GM21737 (cell line): ENCODE results near the gene COL6A3.

Source experiments
- ATAC-seq: cut with Tn5 transposase; IDR thresholded peaks from one replicate; pipeline ENCODE4 v1.9.1; 2021; ENCODE audit warnings: mild to moderate bottlenecking, moderate library complexity; ENCODE audit not compliant: unreplicated experiment

Gene COL6A3

DNA sequence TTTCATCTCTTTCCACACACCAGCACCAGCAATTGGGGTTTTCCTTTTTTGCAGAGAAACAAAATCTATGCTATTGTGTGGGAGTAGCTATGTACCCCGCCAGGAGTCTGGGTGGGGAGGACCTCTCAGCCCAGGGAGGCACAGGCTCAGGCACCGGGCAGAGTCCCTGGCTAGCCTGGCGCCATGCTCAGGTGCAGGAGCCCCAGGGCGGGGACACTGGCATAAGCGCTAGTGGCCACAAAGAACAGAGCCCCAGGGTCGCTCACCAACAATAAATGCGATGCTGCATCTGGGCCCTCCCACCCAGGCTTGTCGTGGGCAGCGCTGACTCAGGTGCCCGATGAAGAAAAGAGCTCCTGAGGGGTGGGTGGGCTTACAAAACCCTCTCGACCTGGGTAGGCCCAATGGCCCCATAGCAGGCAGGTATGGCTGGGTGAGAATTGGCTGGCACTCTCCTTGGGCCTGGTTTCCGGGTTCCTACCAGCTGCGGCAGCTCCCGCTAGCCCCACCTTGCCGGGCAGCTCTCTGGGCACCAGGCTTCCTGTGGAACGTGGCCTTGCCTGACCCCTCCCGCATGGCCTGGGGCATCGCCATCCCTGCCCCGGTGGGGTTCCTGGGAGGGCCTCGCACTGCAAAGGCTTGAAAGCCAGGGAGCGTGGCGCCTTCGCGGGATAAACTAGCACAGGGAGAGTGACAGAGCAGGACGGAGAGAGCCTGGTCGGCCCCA lies 31.8 kb upstream of the COL6A3 start:
- ATAC-seq: no peak

- no peak for ATAC-seq
Measured at GRCh38 chr2:237444071-237444470, 30.1 kb upstream of the COL6A3 start.

DNA sequence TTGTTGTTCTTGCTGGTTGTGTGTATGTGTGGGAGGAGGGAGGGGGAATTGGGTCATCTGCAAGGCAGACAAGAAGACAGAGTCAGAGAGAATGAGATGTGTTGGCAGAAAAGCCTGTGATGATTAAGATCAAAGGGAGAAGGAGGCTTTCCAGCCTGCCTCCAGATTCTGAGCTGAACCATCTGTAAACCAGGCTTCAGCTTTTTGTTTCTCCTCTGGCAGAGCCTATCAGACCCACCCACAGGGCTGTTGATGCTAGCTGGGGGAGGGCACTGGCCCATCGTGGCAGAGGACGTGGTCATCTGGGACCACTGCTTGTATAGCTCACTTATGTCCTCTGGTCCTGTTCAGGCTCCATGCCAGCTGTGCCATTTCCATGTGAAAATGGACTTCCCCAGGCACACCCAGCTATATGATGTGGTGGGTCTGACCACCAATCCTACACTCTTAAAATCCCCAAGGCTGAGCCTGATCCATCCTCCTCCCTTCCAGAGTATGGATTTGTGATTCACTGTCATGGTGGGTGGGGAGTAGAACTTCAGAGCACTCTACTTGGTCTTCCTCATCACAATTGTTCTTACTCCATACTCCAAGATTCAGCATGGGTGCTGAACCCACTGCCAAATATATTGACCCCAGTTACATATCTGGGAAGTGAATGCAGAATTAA lies 27.8 kb upstream of the COL6A3 start:
- ATAC-seq: no peak

DNA sequence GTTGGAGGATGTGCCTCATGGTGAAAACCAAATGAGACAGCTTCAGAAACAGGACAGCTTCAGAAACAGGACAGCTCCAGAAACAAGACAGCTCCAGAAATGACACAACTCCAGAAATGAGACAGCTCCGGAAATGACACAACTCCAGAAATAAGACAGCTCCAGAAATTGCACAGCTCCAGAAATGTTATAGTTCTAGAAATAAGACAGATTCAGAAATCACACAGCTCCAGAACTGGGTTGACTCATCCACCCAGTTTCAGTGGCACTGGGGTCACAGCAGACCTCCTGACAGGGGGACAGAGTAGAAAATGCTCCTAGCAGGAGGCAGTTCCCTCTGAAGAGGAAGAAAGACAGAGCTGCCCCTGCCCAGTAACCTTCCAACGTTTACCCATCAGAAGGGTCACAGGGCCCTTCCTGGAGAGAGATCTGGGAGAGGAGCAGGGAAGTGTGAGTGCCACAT lies 26.9 kb upstream of the COL6A3 start:
- no peak for ATAC-seq

GRCh38 chr2:237438080-237438940 lies 24.3 kb upstream of the COL6A3 start:
- no peak for ATAC-seq

- no peak for ATAC-seq
Measured at GRCh38 chr2:237437566-237437965, 23.6 kb upstream of the COL6A3 start.

- ATAC-seq: no peak
Measured at GRCh38 chr2:237435844-237436587, 22.1 kb upstream of the COL6A3 start.

DNA sequence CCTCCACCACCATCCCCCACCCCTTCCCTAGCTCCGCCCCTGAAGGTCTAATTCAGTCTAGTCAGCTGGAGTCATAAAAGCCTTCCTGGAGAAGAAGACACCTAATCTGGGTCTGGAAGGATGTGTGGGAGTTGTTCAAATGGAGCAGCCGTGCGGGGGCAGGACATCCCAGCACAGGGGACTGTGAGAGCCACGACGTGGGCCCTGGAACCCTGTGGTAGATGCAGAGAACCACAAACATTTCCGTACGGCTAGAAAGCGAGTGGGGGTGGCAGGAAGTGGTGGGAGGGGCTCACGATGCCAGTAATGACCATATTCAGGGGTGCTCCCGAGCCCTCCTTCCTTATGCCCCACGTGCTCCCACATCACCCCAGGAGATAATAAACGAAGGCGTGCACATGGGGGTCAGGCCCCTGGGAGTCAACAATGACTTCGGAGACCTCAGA lies 20.9 kb upstream of the COL6A3 start:
- ATAC-seq: peak; percentile 65

DNA sequence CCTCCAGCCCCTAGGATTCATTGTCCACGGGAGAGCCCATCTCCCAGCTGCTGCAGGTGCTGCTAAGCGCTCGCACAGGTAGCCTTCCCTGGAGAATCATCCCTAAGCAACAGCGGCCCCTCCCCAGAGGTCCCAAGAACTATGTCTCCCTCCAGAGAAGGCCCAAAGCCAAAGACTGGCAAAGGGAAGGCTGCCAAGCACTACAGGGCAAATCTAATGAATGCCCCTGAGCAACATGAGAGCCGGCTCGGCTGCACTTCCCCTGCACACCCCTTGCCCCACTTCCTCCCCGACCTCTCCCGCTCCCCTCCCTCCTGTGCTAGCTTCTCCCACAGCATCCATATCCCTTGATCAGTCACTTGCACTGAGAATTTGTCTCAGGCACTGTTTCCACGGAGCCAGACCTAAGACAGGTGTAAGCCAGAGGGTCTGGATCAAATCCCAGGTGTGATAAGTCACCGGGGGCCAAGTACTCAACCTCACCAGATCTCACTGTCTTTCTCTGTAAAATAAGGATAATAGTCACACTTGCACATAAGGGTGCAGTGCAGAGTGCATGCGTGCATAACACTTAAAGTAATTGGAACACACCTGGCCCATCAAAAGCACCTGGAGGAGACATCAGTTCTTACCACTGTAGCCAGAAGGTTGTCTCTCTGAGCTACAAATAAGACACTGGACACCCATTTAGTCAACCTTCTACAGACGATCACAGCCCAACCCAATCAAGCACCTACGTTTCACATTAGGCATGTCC lies 20.1 kb upstream of the COL6A3 start:
- ATAC-seq: no peak

DNA sequence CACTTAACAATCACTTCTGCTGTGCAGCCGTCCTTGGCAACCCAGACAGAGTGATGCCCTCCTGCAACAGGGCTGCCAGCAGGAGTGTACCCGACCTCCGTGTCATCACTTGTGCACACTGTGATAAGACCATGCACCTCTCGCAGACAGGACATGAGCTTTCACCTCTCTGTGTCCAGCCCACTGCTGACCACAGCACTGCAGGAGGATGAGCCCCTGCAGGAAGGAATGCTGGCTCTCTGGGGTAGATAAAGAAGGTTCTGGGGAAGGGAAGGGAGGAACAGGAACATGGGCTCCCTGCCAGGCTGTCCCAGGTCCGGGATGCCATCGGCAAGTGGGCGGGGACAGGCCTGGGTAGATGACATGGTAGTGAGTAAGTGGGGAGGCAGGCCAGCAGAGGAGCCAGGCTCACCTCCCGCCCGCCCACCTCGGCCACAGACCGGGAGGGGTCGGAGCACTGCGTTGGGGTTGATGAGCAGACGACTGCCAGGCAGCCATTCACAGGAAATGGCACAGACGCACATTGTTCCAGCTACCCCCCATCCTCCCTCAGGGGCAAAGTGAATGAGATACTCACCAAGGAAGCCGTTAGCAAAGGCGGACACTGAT lies 18.6 kb upstream of the COL6A3 start:
- no peak for ATAC-seq

DNA sequence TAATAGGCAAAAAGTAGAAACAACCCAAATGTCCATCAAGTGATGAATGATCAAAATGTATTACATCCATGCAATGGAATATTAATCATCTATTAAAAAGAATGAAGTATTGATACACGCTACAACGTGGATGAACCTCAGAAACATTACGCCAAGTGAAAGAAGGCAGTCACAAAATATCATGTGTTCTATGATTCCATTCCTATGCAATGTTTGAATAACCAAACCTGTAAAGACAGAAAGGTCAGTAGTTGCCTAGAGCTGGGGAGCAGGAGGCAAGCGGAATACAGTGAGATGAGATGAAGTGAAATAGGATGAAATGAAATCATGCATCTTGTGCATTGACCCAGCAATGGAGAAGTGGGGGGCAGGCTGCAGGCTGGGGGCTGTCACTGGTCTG lies 17.9 kb upstream of the COL6A3 start:
- no peak for ATAC-seq

DNA sequence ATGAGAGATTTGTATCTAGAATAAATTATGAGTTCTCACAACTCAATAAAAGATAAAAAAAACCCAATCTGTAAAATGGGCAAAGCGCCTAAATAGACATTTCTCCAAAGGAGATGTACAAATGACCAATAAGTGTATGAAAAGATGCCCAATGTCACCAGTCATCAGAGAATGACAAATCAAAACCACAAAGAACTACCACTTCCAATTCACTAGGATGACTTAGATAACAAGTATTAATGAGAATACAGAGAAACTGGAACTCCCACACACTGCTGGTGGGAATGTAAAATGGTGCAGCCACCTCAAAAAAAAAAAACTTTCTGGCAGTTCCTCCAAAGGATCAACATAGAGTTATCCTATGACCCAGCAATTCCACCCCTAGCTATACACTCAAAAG lies 17.4 kb upstream of the COL6A3 start:
- no peak for ATAC-seq

GRCh38 chr2:237430861-237431260 lies 16.9 kb upstream of the COL6A3 start:
- ATAC-seq: no peak

DNA sequence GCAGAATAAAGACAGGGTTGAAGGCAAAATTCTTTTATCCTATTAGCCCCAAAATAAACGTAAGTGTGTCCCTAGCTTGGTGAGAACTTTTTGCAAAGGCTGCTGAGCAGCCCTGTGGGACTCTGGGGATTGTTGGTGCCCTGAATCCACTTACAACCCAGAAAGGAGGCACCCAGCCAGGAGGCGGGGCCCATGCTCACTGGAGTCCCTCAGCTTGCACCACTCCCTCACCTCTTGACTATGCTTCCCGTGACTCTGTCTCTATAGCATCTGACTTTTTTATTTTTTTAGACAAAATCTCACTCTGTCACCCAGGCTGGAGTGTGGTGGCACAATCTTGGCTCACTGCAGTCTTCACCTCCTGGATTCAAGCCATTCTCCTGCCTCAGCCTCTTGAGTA lies 15.8 kb upstream of the COL6A3 start:
- no peak for ATAC-seq

- no peak for ATAC-seq
Measured at GRCh38 chr2:237427769-237428506, 14.0 kb upstream of the COL6A3 start.

- ATAC-seq: no peak
Measured at GRCh38 chr2:237426517-237426916, 12.6 kb upstream of the COL6A3 start.

DNA sequence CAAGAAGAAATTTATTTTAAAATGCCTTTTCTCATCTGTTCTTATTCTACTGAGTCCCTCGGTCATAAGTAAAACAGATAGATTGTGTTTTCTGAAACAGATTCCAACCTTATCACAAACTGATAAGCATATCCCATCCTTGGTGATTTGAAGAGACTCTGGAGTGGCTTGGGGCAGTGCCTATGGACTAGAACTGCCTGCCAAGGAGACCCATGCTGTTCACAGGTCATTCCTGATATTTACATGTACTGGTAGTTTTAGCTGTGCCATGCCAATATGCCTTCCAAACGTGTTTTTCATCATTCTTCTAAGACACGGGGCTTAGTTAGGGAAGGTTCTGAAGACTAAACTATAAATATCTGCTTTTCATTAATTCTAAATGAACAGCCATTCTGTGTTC lies 11.4 kb upstream of the COL6A3 start:
- ATAC-seq: no peak

GRCh38 chr2:237424544-237424943 lies 10.6 kb upstream of the COL6A3 start:
- no peak for ATAC-seq

- no peak for ATAC-seq
Measured at GRCh38 chr2:237423891-237424290, 9.9 kb upstream of the COL6A3 start.
